IMR-90 (cell line): ENCODE results near the gene GPHA2. TPM values are rescaled to one million over a fixed set of nuclear protein-coding genes. Genes with fewer than 3 reads are reported as not detected.

ENCODE experiments used
- ATAC-seq: fragments of 200-7000 bp; cut with Tn5 transposase; 2 replicates; pipeline ENCODE4 v1.9.1; 2020; ENCODE audit warnings: low read depth, mild to moderate bottlenecking, moderate library complexity
- BruUV-seq: library from RNA; stranded (reverse); fragments of 400-500 nt; replicated peaks from 2 replicates; lab custom pipeline; 2021; lab: Mats Ljungman, UMichigan
- CTCF ChIA-PET: fragments of 300-600 bp; formaldehyde crosslinking; extraction: SDS; loops from one replicate; lab custom pipeline; 2021; ENCODE audit warnings: antibody characterized with exemption; lab: Yijun Ruan, JAX
- POLR2A ChIA-PET: fragments of 300-600 bp; sonication (Branson Sonifier 250); formaldehyde crosslinking; loops from one replicate; lab custom pipeline; 2022; ENCODE audit warnings: antibody characterized with exemption; ENCODE audit not compliant: unreplicated experiment; lab: Charles Lee
- DNase-seq: peaks from one replicate; pipeline ENCODE4 v3.0.0; 2013
- H2AFZ ChIP-seq: replicated peaks from 2 replicates; pipeline ENCODE3; 2013; ENCODE audit warnings: low read length, mild to moderate bottlenecking; ENCODE audit not compliant: poor library complexity
- H2AK5ac ChIP-seq: 2 replicates; pipeline ENCODE4 v1.6.1; 2013; ENCODE audit warnings: low read depth, low read length, inconsistent platforms
- H2AK9ac ChIP-seq: replicated peaks from 2 replicates; pipeline ENCODE3; 2013; ENCODE audit warnings: mild to moderate bottlenecking, low read depth, low read length, moderate library complexity; ENCODE audit not compliant: poor library complexity
- H2BK120ac ChIP-seq: 2 replicates; pipeline ENCODE4 v1.6.1; 2013; ENCODE audit warnings: low read depth, low read length, inconsistent platforms
- H2BK15ac ChIP-seq: 3 replicates; pipeline ENCODE4 v1.6.1; 2013; ENCODE audit warnings: low read depth, low read length, inconsistent platforms
- H2BK20ac ChIP-seq: 2 replicates; pipeline ENCODE4 v1.6.1; 2013; ENCODE audit warnings: low read depth, mild to moderate bottlenecking, inconsistent platforms, low read length, moderate library complexity
- H2BK5ac ChIP-seq: 2 replicates; pipeline ENCODE4 v1.6.1; 2013; ENCODE audit warnings: mild to moderate bottlenecking, low read depth, low read length, inconsistent platforms; ENCODE audit not compliant: poor library complexity, severe bottlenecking
- H3K14ac ChIP-seq: replicated peaks from 2 replicates; pipeline ENCODE4 v1.6.1; 2013; ENCODE audit warnings: low read depth, low read length, inconsistent platforms
- H3K18ac ChIP-seq: 2 replicates; pipeline ENCODE4 v1.6.1; 2013; ENCODE audit warnings: low read depth, low read length, control low read depth
- H3K23ac ChIP-seq: 2 replicates; pipeline ENCODE4 v1.6.1; 2013; ENCODE audit warnings: low read depth, low read length, inconsistent platforms
- H3K27ac ChIP-seq: 2 replicates; pipeline ENCODE4 v1.5.1; 2013; ENCODE audit warnings: mild to moderate bottlenecking, control low read depth, low read length; ENCODE audit not compliant: insufficient read depth
- H3K27me3 ChIP-seq: 2 replicates; pipeline ENCODE4 v1.6.1; 2013; ENCODE audit warnings: low read length; ENCODE audit not compliant: control insufficient read depth, insufficient read depth
- H3K36me3 ChIP-seq: 2 replicates; pipeline ENCODE4 v1.6.1; 2013; ENCODE audit warnings: low read length, mixed read lengths; ENCODE audit not compliant: control insufficient read depth, insufficient read depth
- H3K4ac ChIP-seq: 2 replicates; pipeline ENCODE4 v1.6.1; 2013; ENCODE audit warnings: low read depth, low read length, inconsistent platforms
- H3K4me1 ChIP-seq: 2 replicates; pipeline ENCODE4 v1.6.1; 2013; ENCODE audit warnings: low read length, mixed read lengths; ENCODE audit not compliant: control insufficient read depth, insufficient read depth
- H3K4me2 ChIP-seq: 2 replicates; pipeline ENCODE4 v1.6.1; 2013; ENCODE audit warnings: low read depth, mild to moderate bottlenecking, control low read depth, low read length, moderate library complexity
- H3K4me3 ChIP-seq: 2 replicates; pipeline ENCODE4 v1.5.1; 2013; ENCODE audit warnings: low read depth, mild to moderate bottlenecking, control low read depth, low read length, moderate library complexity; ENCODE audit not compliant: insufficient read depth
- H3K56ac ChIP-seq: 2 replicates; pipeline ENCODE4 v1.6.1; 2013; ENCODE audit warnings: low read length, inconsistent platforms; ENCODE audit not compliant: insufficient read depth; ENCODE audit errors: extremely low read depth
- H3K79me1 ChIP-seq, 2 experiments: 2 replicates each; pipeline ENCODE4 v1.6.1; 2013; ENCODE audit warnings: low read length in 2 of 2, inconsistent platforms in 1 of 2, low read depth in 1 of 2
- H3K9ac ChIP-seq: 2 replicates; pipeline ENCODE4 v1.6.1; 2013; ENCODE audit warnings: low read depth, low read length, control low read depth
- H3K9me1 ChIP-seq: 2 replicates; pipeline ENCODE4 v1.6.1; 2013; ENCODE audit warnings: low read length, inconsistent platforms; ENCODE audit not compliant: insufficient read depth
- H3K9me3 ChIP-seq: 2 replicates; pipeline ENCODE4 v1.6.1; 2013; ENCODE audit warnings: low read length; ENCODE audit not compliant: control insufficient read depth, insufficient read depth
- H4K20me1 ChIP-seq: 2 replicates; pipeline ENCODE4 v1.6.1; 2013; ENCODE audit warnings: low read length, inconsistent platforms; ENCODE audit not compliant: insufficient read depth
- H4K5ac ChIP-seq: 2 replicates; pipeline ENCODE4 v1.6.1; 2013; ENCODE audit warnings: mild to moderate bottlenecking, low read depth, low read length, control low read depth
- H4K8ac ChIP-seq, 2 experiments: 2 replicates each; pipeline ENCODE4 v1.6.1; 2013; ENCODE audit warnings: low read depth in 2 of 2, low read length in 2 of 2, control low read depth in 1 of 2, inconsistent platforms in 1 of 2
- H4K91ac ChIP-seq: 2 replicates; pipeline ENCODE4 v1.6.1; 2013; ENCODE audit warnings: low read depth, low read length, inconsistent platforms; ENCODE audit not compliant: insufficient read depth
- BHLHE40 ChIP-seq: fragments of 150-350 bp; IDR thresholded peaks from 2 replicates; pipeline ENCODE4 v1.6.1; 2016; ENCODE audit warnings: mild to moderate bottlenecking, low read depth, low read length
- CEBPB ChIP-seq: IDR thresholded peaks from 2 replicates; pipeline ENCODE4 v1.6.1; 2012; ENCODE audit warnings: low read depth, low read length, improper control_type of control experiment
- CHD1 ChIP-seq: IDR thresholded peaks from 2 replicates; pipeline ENCODE4 v1.6.1; 2012; ENCODE audit warnings: low read depth, low read length, improper control_type of control experiment
- CTCF ChIP-seq: conservative IDR thresholded peaks from 2 replicates; pipeline ENCODE4 v1.5.1; 2012; ENCODE audit warnings: mild to moderate bottlenecking, low read depth, low read length, improper control_type of control experiment
- ELK1 ChIP-seq: fragments of 150-350 bp; IDR thresholded peaks from 2 replicates; pipeline ENCODE4 v1.6.1; 2016; ENCODE audit warnings: low read depth, mild to moderate bottlenecking, low read length, moderate library complexity, borderline replicate concordance
- FOS ChIP-seq: fragments of 150-350 bp; IDR thresholded peaks from 2 replicates; pipeline ENCODE4 v1.6.1; 2016; ENCODE audit warnings: low read depth, low read length
- MAFK ChIP-seq: IDR thresholded peaks from 2 replicates; pipeline ENCODE4 v1.6.1; 2012; ENCODE audit warnings: low read depth, low read length, improper control_type of control experiment
- MAZ ChIP-seq: IDR thresholded peaks from 2 replicates; pipeline ENCODE4 v1.6.1; 2012; ENCODE audit warnings: low read depth, mild to moderate bottlenecking, low read length, improper control_type of control experiment, moderate library complexity, borderline replicate concordance
- NFE2L2 ChIP-seq: fragments of 150-350 bp; IDR thresholded peaks from 2 replicates; pipeline ENCODE4 v1.6.1; 2016; ENCODE audit warnings: low read depth, mild to moderate bottlenecking, low read length
- POLR2A ChIP-seq: IDR thresholded peaks from 2 replicates; pipeline ENCODE4 v1.6.1; 2012; ENCODE audit warnings: mild to moderate bottlenecking, low read depth, low read length
- RAD21 ChIP-seq: IDR thresholded peaks from 2 replicates; pipeline ENCODE4 v1.6.1; 2012; ENCODE audit warnings: low read length, improper control_type of control experiment
- RCOR1 ChIP-seq: IDR thresholded peaks from 2 replicates; pipeline ENCODE4 v1.6.1; 2012; ENCODE audit warnings: mild to moderate bottlenecking, low read length, improper control_type of control experiment; ENCODE audit not compliant: insufficient replicate concordance
- RFX5 ChIP-seq: IDR thresholded peaks from 2 replicates; pipeline ENCODE4 v1.8.0; 2012; ENCODE audit warnings: low read depth, mild to moderate bottlenecking, low read length, moderate library complexity
- SMC3 ChIP-seq: fragments of 150-350 bp; IDR thresholded peaks from 2 replicates; pipeline ENCODE4 v1.6.1; 2016; ENCODE audit warnings: low read depth, mild to moderate bottlenecking, antibody characterized with exemption, low read length, moderate library complexity
- WGBS, 2 experiments: methylation state at CpG; one replicate each; pipeline versions ENCODE4 v1.1.5 to v1.1.7; 2013; ENCODE audit warnings: missing lambda C conversion rate in 2 of 2; ENCODE audit not compliant: insufficient read length in 1 of 2; ENCODE audit errors: extremely low coverage in 2 of 2; 5-methylcytosine and 5-hydroxymethylcytosine counted together
- dilution Hi-C: fragments of 300-500 bp; cut with HindIII; formaldehyde crosslinking; loops from one replicate; pipeline ENCODE4 v1.14.3; 2018; ENCODE audit warnings: low sequenced_read_pairs; ENCODE audit not compliant: unreplicated experiment
- in situ Hi-C: fragments of 300-500 bp; cut with MboI; formaldehyde crosslinking; loops from 3 replicates; pipeline ENCODE4 v1.14.3; 2019; ENCODE audit warnings: low sequenced_read_pairs, inconsistent platforms, mixed read lengths
- intact Hi-C: fragments of 100-400 bp; cut with micrococcal nuclease; formaldehyde crosslinking; loops from 2 replicates; pipeline ENCODE4 v1.10.0; 2022
- polyA plus RNA-seq, 3 experiments: library from polyadenylated mRNA; depleted of rRNA; stranded (reverse); fragments of >200 nt; gene quantifications; 2 replicates each; pipeline ENCODE4 v1.2.3, GENCODE V29; 2012; ENCODE audit warnings: low replicate concordance in 1 of 3
- total RNA-seq: library from RNA; depleted of rRNA; stranded (reverse); fragments of >200 nt; gene quantifications from 2 replicates; pipeline ENCODE4 v1.2.3, GENCODE V29; 2012

Gene GPHA2
- total and polyA plus RNA-seq, 2 of the 4 experiments (the other 2 are of a cell fraction): not detected

GRCh38 chr11:64885367-64886286 lies 50.1 kb downstream of the GPHA2 start:
- peak overlapping the region; percentile 50 for H3K4me2 ChIP-seq
- no peak for TF ChIP-seq ELK1
- no peak for TF ChIP-seq CTCF
- peak; percentile 98 for TF ChIP-seq CEBPB
- TF ChIP-seq BHLHE40: peak; percentile 79; the same call in 1 of the 2 replicates
- TF ChIP-seq MAFK: 0 out of 2 replicates have a peak, but pooled peaks have one; percentile 12
- TF ChIP-seq MAZ: no peak
- TF ChIP-seq RAD21: no peak
- no peak for TF ChIP-seq CHD1
- TF ChIP-seq FOS: peak; percentile 78
- no peak for TF ChIP-seq POLR2A
- no peak for TF ChIP-seq SMC3
- no peak for TF ChIP-seq RCOR1
- peak; percentile 38; the same call in 1 of the 2 replicates for TF ChIP-seq NFE2L2
- TF ChIP-seq RFX5: no peak

More at GRCh38 chr11:64885367-64886286, 50.1 kb downstream of the GPHA2 start:
- WGBS, 2 experiments: 75% methylated on average over 6 of the region's 15 CpGs; no CpG with 5 or more reads in 1 of the 2 experiments
- H4K20me1 ChIP-seq: peaks cover 3% of the 10 kb centered on the region; the same call in 1 of the 2 replicates
- DNase-seq: peak; percentile 94
- peak overlapping the region; percentile 79 for H2BK5ac ChIP-seq
- no peak overlapping the region for H2AFZ ChIP-seq
- H3K27me3 ChIP-seq: no peaks in the 10 kb centered on the region
- H2AK9ac ChIP-seq: peak overlapping the region; percentile 6
- peak; percentile 83 for ATAC-seq
- H3K79me1 ChIP-seq: peaks cover 0 to 3% of the 10 kb centered on the region in 2 experiments; a peak in 1 of 4 replicates
- H3K27ac ChIP-seq: peak overlapping the region; percentile 55; the same call in 1 of the 2 replicates
- H4K5ac ChIP-seq: peak overlapping the region; percentile 48; the same call in 1 of the 2 replicates
- peaks cover 12% of the 10 kb centered on the region for H3K9me1 ChIP-seq
- H3K4me1 ChIP-seq: peaks cover 10% of the 10 kb centered on the region
- no peaks in the 10 kb centered on the region for H3K9me3 ChIP-seq
- H2BK120ac ChIP-seq: peak overlapping the region; percentile 5; the same call in 1 of the 2 replicates
- CTCF ChIA-PET: interaction anchor here (0.6 kb wide), 1 partner anchor 1263 kb away, joined by 4 read pairs; no protein-coding TSS in a partner anchor
- no peak overlapping the region for H3K9ac ChIP-seq
- H3K18ac ChIP-seq: peak overlapping the region; percentile 49; the same call in 1 of the 2 replicates
- no TSS peak for BruUV-seq
- POLR2A ChIA-PET: no interaction called here
- H4K8ac ChIP-seq: peak overlapping the region in 1 of 2 experiments; percentile 71; a peak in 2 of 4 replicates
- no peak overlapping the region for H3K4me3 ChIP-seq
- H3K4ac ChIP-seq: peak overlapping the region; percentile 42
- H3K36me3 ChIP-seq: no peaks in the 10 kb centered on the region
- intact Hi-C loops: no loop called here
- dilution Hi-C loops: no loop called here
- peak overlapping the region; percentile 41 for H2AK5ac ChIP-seq
- H3K56ac ChIP-seq: no peak overlapping the region
- H4K91ac ChIP-seq: 0 out of 2 replicates have a peak overlapping the region, but pooled peaks have one; percentile 4
- in situ Hi-C loops: no loop called here
- peak overlapping the region; percentile 34 for H3K14ac ChIP-seq
- peak overlapping the region; percentile 18; the same call in 2 of the 3 replicates for H2BK15ac ChIP-seq
- peak overlapping the region; percentile 61; the same call in 1 of the 2 replicates for H3K23ac ChIP-seq
- H2BK20ac ChIP-seq: peak overlapping the region; percentile 27; the same call in 1 of the 2 replicates
